GM23338 (cell line): ENCODE results near the gene CITED1. TPM values are rescaled to one million over a fixed set of nuclear protein-coding genes. Genes with fewer than 3 reads are reported as not detected.

ENCODE experiments used
- ATAC-seq: fragments of 200-7000 bp; cut with Tn5 transposase; 3 replicates; pipeline ENCODE4 v1.9.1; 2020
- DNase-seq: peaks from one replicate; pipeline ENCODE4 v3.0.0-alpha.2; 2015; ENCODE audit warnings: low spot score
- H2AFZ ChIP-seq: fragments of 200-600 bp; sonication (generic); 2 replicates; pipeline ENCODE4 v1.8.0; 2016; ENCODE audit warnings: antibody characterized with exemption, mild to moderate bottlenecking, moderate library complexity
- H3F3A ChIP-seq: fragments of 200-600 bp; sonication (generic); replicated peaks from 2 replicates; pipeline ENCODE4 v1.8.0; 2017; ENCODE audit warnings: antibody characterized with exemption, mixed run types, low read depth
- H3K27ac ChIP-seq: fragments of 200-600 bp; sonication (generic); 2 replicates; pipeline ENCODE4 v1.6.1; 2016; ENCODE audit warnings: low read depth
- H3K27me3 ChIP-seq: fragments of 200-600 bp; sonication (generic); 2 replicates; pipeline ENCODE4 v1.8.0; 2016; ENCODE audit warnings: mild to moderate bottlenecking, mixed run types, moderate library complexity; ENCODE audit not compliant: insufficient read depth
- H3K36me3 ChIP-seq: fragments of 200-600 bp; sonication (generic); 2 replicates; pipeline ENCODE4 v1.8.0; 2016; ENCODE audit warnings: mild to moderate bottlenecking; ENCODE audit not compliant: insufficient read depth
- H3K4me1 ChIP-seq: fragments of 200-600 bp; sonication (generic); 2 replicates; pipeline ENCODE4 v1.8.0; 2016; ENCODE audit warnings: mild to moderate bottlenecking, moderate library complexity; ENCODE audit not compliant: insufficient read depth
- H3K4me2 ChIP-seq: fragments of 200-600 bp; sonication (generic); 2 replicates; pipeline ENCODE4 v1.7.1; 2017; ENCODE audit warnings: mixed run types
- H3K4me3 ChIP-seq: fragments of 200-600 bp; sonication (generic); 2 replicates; pipeline ENCODE4 v1.6.1; 2016; ENCODE audit warnings: mixed run types
- H3K79me2 ChIP-seq: fragments of 200-600 bp; sonication (generic); replicated peaks from 2 replicates; pipeline ENCODE4 v1.8.0; 2017; ENCODE audit warnings: mild to moderate bottlenecking; ENCODE audit not compliant: insufficient read depth
- H3K9me2 ChIP-seq: fragments of 200-600 bp; sonication (generic); 2 replicates; pipeline ENCODE4 v1.8.0; 2017; ENCODE audit not compliant: insufficient read depth
- H4K20me1 ChIP-seq: fragments of 200-600 bp; sonication (generic); replicated peaks from 2 replicates; pipeline ENCODE4 v1.8.0; 2017; ENCODE audit warnings: mild to moderate bottlenecking; ENCODE audit not compliant: insufficient read depth
- H3K27ac Mint-ChIP-seq: 2 replicates; pipeline ENCODE4 v1.8.0; 2020; ENCODE audit warnings: inconsistent platforms, mild to moderate bottlenecking, moderate library complexity, mixed read lengths
- H3K27me3 Mint-ChIP-seq: 3 replicates; pipeline ENCODE4 v1.8.0; 2022; ENCODE audit warnings: low read depth, mild to moderate bottlenecking, moderate library complexity, mixed read lengths, inconsistent platforms; ENCODE audit not compliant: insufficient read depth, poor library complexity
- H3K36me3 Mint-ChIP-seq: 3 replicates; pipeline ENCODE4 v1.8.0; 2021; ENCODE audit warnings: low read depth, mild to moderate bottlenecking, inconsistent platforms, moderate library complexity, mixed read lengths
- H3K4me1 Mint-ChIP-seq: 3 replicates; pipeline ENCODE4 v1.8.0; 2020; ENCODE audit warnings: mild to moderate bottlenecking, inconsistent platforms, mixed read lengths
- H3K4me3 Mint-ChIP-seq: 3 replicates; pipeline ENCODE4 v1.8.0; 2021; ENCODE audit warnings: moderate library complexity, mild to moderate bottlenecking, inconsistent platforms, mixed read lengths
- H3K9me3 Mint-ChIP-seq: 3 replicates; pipeline ENCODE4 v1.8.0; 2020; ENCODE audit warnings: moderate library complexity, mild to moderate bottlenecking, inconsistent platforms, mixed read lengths
- CREB1 ChIP-seq: fragments of 250-450 bp; sonication (Bioruptor Pico); IDR thresholded peaks from 2 replicates; pipeline ENCODE4 v1.5.0; 2020; ENCODE audit warnings: low read depth, mild to moderate bottlenecking, moderate library complexity
- EZH2 ChIP-seq: fragments of 200-600 bp; sonication (generic); IDR thresholded peaks from one replicate; pipeline ENCODE4 v1.8.0; 2017; ENCODE audit warnings: antibody characterized with exemption, mild to moderate bottlenecking, low read depth; ENCODE audit not compliant: unreplicated experiment
- EZH2phosphoT487 ChIP-seq: fragments of 200-600 bp; sonication (generic); IDR thresholded peaks from one replicate; pipeline ENCODE4 v1.8.1; 2018; ENCODE audit warnings: antibody characterized with exemption; ENCODE audit not compliant: unreplicated experiment
- NANOG ChIP-seq: IDR thresholded peaks from 2 replicates; pipeline ENCODE4 v1.6.1; 2016; ENCODE audit warnings: antibody characterized with exemption, borderline replicate concordance
- STAT1 ChIP-seq: IDR thresholded peaks from one replicate; pipeline ENCODE4 v1.6.1; 2016; ENCODE audit warnings: antibody characterized with exemption; ENCODE audit not compliant: unreplicated experiment
- ZNF114 ChIP-seq: fragments of 250-450 bp; sonication (Bioruptor Pico); IDR thresholded peaks from 2 replicates; pipeline ENCODE4 v1.5.0; 2020; ENCODE audit warnings: mild to moderate bottlenecking, moderate library complexity
- ZNF331 ChIP-seq: fragments of 250-450 bp; sonication (Bioruptor Pico); IDR thresholded peaks from 2 replicates; pipeline ENCODE4 v1.5.0; 2020; ENCODE audit warnings: low read depth, mild to moderate bottlenecking, moderate library complexity
- polyA plus RNA-seq: library from polyadenylated mRNA; unstranded; fragments of >200 nt; fragmentation: Nextera tagmentation; extraction: Ambion mirVana; gene quantifications from 2 replicates; pipeline ENCODE4 v1.2.1, GENCODE V29; 2016
- total RNA-seq: library from RNA; depleted of rRNA; stranded (reverse); fragments of >200 nt; shearing (Covaris generic); gene quantifications from 2 replicates; pipeline ENCODE4 v1.2.3, GENCODE V29; 2014
- TF ChIP-seq, protein P1 (sequence below): IDR thresholded peaks from 2 replicates; pipeline ENCODE4 v1.6.1; 2016; ENCODE audit warnings: antibody characterized with exemption
- TF ChIP-seq, protein P2 (sequence below), 2 experiments: fragments of 200-600 bp in 1 of 2; sonication (generic) in 1 of 2; conservative IDR thresholded peaks; 2 replicates each; pipeline versions ENCODE4 v1.5.1 to v1.6.1; 2016 to 2017; ENCODE audit warnings: antibody characterized with exemption in 2 of 2, low read depth in 2 of 2, mild to moderate bottlenecking in 2 of 2, moderate library complexity in 1 of 2
- TF ChIP-seq, protein P3 (sequence below): fragments of 250-450 bp; sonication (Bioruptor Pico); IDR thresholded peaks from 2 replicates; pipeline ENCODE4 v1.5.0; 2020; ENCODE audit warnings: mild to moderate bottlenecking, moderate library complexity
- TF ChIP-seq, protein P4 (sequence below): IDR thresholded peaks from one replicate; pipeline ENCODE4 v1.6.1; 2018; ENCODE audit warnings: antibody characterized with exemption; ENCODE audit not compliant: unreplicated experiment

Gene CITED1
- total and polyA plus RNA-seq, 2 experiments from 2014 or later: 0.45 to 1.1 TPM

DNA sequence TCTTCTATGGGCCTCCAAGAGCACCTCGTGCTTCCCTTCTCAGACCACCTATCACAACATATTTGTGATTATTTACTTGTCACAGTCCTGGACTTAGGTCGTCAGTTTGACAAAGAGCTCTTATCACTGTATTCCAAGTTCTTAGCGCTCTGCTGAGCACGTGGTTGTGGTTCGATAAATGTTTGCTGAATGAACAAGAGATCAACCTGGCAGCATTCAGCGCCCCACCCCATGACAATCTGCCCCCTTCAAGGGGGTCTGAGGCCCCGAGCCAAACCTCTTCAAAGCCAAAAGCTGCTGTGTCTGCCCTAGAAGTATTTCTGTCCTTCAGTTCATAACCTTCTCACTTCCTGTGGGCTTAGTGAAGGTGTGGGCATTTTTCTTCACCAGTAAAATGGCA is 43.6 kb downstream of the CITED1 start:
- Mint-ChIP-seq H3K9me3 (no peaks in the 10 kb centered on the region), H3K4me3 (no peak overlapping the region), H3K36me3 (no peaks in the 10 kb centered on the region), H3K4me1 (peaks cover 4% of the 10 kb centered on the region; the same call in 1 of the 3 replicates), H3K27ac (no peak overlapping the region), H3K27me3 (peaks cover 3% of the 10 kb centered on the region)
- Histone ChIP-seq H4K20me1 (no peaks in the 10 kb centered on the region), H3K27me3 (no peaks in the 10 kb centered on the region), H3K79me2 (no peaks in the 10 kb centered on the region), H3K9me2 (no peaks in the 10 kb centered on the region), H3F3A (no peaks in the 10 kb centered on the region), H3K36me3 (no peaks in the 10 kb centered on the region), H3K4me2 (no peak overlapping the region), H3K4me3 (no peak overlapping the region), H3K27ac (no peak overlapping the region), H3K4me1 (no peaks in the 10 kb centered on the region), H2AFZ (no peak overlapping the region)
- ATAC-seq: no peak
- TF ChIP-seq, protein P1, sequence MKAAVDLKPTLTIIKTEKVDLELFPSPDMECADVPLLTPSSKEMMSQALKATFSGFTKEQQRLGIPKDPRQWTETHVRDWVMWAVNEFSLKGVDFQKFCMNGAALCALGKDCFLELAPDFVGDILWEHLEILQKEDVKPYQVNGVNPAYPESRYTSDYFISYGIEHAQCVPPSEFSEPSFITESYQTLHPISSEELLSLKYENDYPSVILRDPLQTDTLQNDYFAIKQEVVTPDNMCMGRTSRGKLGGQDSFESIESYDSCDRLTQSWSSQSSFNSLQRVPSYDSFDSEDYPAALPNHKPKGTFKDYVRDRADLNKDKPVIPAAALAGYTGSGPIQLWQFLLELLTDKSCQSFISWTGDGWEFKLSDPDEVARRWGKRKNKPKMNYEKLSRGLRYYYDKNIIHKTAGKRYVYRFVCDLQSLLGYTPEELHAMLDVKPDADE: no peak
- TF ChIP-seq NANOG (no peak), ZNF114 (CRISPR knock-in tag) (no peak), STAT1 (no peak), CREB1 (CRISPR knock-in tag) (no peak), EZH2 (no peak), EZH2phosphoT487 (no peak), ZNF331 (no peak)
- TF ChIP-seq, protein P2, sequence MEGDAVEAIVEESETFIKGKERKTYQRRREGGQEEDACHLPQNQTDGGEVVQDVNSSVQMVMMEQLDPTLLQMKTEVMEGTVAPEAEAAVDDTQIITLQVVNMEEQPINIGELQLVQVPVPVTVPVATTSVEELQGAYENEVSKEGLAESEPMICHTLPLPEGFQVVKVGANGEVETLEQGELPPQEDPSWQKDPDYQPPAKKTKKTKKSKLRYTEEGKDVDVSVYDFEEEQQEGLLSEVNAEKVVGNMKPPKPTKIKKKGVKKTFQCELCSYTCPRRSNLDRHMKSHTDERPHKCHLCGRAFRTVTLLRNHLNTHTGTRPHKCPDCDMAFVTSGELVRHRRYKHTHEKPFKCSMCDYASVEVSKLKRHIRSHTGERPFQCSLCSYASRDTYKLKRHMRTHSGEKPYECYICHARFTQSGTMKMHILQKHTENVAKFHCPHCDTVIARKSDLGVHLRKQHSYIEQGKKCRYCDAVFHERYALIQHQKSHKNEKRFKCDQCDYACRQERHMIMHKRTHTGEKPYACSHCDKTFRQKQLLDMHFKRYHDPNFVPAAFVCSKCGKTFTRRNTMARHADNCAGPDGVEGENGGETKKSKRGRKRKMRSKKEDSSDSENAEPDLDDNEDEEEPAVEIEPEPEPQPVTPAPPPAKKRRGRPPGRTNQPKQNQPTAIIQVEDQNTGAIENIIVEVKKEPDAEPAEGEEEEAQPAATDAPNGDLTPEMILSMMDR (conservative IDR thresholded peaks at IDR 0.05; ENCODE audit: low read depth in 2 of 2): no peak
- TF ChIP-seq, protein P3, sequence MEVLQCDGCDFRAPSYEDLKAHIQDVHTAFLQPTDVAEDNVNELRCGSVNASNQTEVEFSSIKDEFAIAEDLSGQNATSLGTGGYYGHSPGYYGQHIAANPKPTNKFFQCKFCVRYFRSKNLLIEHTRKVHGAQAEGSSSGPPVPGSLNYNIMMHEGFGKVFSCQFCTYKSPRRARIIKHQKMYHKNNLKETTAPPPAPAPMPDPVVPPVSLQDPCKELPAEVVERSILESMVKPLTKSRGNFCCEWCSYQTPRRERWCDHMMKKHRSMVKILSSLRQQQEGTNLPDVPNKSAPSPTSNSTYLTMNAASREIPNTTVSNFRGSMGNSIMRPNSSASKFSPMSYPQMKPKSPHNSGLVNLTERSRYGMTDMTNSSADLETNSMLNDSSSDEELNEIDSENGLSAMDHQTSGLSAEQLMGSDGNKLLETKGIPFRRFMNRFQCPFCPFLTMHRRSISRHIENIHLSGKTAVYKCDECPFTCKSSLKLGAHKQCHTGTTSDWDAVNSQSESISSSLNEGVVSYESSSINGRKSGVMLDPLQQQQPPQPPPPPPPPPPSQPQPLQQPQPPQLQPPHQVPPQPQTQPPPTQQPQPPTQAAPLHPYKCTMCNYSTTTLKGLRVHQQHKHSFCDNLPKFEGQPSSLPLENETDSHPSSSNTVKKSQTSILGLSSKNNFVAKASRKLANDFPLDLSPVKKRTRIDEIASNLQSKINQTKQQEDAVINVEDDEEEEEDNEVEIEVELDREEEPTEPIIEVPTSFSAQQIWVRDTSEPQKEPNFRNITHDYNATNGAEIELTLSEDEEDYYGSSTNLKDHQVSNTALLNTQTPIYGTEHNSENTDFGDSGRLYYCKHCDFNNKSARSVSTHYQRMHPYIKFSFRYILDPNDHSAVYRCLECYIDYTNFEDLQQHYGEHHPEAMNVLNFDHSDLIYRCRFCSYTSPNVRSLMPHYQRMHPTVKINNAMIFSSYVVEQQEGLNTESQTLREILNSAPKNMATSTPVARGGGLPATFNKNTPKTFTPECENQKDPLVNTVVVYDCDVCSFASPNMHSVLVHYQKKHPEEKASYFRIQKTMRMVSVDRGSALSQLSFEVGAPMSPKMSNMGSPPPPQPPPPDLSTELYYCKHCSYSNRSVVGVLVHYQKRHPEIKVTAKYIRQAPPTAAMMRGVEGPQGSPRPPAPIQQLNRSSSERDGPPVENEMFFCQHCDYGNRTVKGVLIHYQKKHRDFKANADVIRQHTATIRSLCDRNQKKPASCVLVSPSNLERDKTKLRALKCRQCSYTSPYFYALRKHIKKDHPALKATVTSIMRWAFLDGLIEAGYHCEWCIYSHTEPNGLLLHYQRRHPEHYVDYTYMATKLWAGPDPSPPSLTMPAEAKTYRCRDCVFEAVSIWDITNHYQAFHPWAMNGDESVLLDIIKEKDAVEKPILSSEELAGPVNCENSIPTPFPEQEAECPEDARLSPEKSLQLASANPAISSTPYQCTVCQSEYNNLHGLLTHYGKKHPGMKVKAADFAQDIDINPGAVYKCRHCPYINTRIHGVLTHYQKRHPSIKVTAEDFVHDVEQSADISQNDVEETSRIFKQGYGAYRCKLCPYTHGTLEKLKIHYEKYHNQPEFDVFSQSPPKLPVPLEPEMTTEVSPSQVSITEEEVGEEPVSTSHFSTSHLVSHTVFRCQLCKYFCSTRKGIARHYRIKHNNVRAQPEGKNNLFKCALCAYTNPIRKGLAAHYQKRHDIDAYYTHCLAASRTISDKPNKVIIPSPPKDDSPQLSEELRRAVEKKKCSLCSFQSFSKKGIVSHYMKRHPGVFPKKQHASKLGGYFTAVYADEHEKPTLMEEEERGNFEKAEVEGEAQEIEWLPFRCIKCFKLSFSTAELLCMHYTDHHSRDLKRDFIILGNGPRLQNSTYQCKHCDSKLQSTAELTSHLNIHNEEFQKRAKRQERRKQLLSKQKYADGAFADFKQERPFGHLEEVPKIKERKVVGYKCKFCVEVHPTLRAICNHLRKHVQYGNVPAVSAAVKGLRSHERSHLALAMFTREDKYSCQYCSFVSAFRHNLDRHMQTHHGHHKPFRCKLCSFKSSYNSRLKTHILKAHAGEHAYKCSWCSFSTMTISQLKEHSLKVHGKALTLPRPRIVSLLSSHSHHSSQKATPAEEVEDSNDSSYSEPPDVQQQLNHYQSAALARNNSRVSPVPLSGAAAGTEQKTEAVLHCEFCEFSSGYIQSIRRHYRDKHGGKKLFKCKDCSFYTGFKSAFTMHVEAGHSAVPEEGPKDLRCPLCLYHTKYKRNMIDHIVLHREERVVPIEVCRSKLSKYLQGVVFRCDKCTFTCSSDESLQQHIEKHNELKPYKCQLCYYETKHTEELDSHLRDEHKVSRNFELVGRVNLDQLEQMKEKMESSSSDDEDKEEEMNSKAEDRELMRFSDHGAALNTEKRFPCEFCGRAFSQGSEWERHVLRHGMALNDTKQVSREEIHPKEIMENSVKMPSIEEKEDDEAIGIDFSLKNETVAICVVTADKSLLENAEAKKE (CRISPR knock-in tag): no peak
- TF ChIP-seq, protein P4, sequence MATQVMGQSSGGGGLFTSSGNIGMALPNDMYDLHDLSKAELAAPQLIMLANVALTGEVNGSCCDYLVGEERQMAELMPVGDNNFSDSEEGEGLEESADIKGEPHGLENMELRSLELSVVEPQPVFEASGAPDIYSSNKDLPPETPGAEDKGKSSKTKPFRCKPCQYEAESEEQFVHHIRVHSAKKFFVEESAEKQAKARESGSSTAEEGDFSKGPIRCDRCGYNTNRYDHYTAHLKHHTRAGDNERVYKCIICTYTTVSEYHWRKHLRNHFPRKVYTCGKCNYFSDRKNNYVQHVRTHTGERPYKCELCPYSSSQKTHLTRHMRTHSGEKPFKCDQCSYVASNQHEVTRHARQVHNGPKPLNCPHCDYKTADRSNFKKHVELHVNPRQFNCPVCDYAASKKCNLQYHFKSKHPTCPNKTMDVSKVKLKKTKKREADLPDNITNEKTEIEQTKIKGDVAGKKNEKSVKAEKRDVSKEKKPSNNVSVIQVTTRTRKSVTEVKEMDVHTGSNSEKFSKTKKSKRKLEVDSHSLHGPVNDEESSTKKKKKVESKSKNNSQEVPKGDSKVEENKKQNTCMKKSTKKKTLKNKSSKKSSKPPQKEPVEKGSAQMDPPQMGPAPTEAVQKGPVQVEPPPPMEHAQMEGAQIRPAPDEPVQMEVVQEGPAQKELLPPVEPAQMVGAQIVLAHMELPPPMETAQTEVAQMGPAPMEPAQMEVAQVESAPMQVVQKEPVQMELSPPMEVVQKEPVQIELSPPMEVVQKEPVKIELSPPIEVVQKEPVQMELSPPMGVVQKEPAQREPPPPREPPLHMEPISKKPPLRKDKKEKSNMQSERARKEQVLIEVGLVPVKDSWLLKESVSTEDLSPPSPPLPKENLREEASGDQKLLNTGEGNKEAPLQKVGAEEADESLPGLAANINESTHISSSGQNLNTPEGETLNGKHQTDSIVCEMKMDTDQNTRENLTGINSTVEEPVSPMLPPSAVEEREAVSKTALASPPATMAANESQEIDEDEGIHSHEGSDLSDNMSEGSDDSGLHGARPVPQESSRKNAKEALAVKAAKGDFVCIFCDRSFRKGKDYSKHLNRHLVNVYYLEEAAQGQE: no peak
- no peak for DNase-seq
